ENCODE results near the gene PAK1.

DNA sequence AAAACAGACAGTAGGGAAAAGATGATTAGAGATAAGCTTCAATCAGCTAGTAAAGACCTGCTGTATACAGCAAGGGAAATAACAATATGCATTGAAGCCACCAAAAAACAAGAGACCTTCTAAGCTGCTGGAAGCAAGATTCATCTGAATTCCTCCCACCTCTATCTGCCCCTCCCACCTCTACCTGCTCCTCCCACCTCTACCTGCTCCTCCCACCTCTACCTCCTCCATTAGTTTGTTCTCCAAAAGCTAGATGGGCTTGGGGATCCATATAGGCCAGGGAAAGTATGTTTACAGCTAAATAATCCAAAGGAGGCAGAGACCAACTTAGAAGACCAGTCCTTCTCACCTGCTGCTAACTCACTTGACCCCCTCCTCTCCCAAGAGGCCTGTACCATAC is 33.2 kb downstream of the PAK1 start:
- TF ChIP-seq, protein P1, sequence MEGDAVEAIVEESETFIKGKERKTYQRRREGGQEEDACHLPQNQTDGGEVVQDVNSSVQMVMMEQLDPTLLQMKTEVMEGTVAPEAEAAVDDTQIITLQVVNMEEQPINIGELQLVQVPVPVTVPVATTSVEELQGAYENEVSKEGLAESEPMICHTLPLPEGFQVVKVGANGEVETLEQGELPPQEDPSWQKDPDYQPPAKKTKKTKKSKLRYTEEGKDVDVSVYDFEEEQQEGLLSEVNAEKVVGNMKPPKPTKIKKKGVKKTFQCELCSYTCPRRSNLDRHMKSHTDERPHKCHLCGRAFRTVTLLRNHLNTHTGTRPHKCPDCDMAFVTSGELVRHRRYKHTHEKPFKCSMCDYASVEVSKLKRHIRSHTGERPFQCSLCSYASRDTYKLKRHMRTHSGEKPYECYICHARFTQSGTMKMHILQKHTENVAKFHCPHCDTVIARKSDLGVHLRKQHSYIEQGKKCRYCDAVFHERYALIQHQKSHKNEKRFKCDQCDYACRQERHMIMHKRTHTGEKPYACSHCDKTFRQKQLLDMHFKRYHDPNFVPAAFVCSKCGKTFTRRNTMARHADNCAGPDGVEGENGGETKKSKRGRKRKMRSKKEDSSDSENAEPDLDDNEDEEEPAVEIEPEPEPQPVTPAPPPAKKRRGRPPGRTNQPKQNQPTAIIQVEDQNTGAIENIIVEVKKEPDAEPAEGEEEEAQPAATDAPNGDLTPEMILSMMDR (IDR thresholded peaks at IDR 0.05; ENCODE audit: insufficient read depth, low read depth, low read length) = no peak
- TF ChIP-seq EZH2 (IDR thresholded peaks at IDR 0.05; ENCODE audit: insufficient read depth, low read length) = no peak
